Measurements from ENCODE around the gene KIF7. TPM values are rescaled to one million over a fixed set of nuclear protein-coding genes. Genes with fewer than 3 reads are reported as not detected.

KIF7 gene
- 10.4 and 18.7 TPM in 2 replicates for total RNA-seq

DNA sequence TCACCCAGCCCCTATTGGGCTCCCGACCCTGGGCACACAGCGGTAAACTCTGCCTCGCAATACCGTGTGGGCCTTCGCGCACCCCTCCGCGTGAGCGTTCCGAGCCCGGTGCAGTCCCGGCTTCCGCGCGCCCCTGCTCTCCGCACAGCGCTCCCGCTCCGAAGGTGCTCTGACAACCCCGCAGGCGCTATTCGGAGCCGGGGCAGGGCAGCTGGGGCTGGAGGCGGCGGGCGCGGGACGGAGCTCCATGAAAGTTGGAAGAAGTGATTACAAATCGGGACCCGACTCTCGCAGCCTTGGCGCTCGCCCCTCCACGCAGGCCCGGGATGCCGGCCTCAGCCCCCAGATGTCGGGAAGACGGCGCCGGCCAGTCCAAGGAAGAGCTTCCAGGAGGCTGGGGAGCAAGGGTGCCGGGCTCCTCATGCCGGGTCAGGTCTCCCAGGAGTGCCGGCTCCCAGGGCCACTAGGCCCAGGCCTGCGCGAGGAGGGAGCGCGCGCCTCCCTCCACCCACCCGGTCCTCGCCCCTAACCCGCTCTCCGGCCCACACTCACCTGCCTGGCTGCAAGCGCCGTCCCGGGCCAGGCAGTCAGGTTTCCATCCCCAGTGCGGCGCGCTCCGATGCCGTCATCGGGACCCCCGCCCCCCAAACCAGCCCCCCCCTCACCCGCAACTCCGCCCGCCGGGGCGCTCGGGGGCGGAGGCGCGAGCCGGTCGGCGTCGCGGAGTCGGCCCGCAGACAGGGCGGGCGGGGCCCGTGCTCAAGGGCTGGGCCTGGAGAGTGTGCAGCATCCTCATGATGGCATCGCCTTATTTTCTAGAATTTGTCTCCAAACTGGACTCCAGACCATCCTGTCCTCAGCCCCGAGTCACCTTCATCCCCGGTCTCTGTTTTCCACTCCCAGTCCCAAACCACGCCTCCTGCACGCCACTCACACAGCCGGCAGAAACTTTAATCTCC, at the start of gene KIF7:
Gene KIF7 (minus strand): TSS at position 621 of the 959 bp plus-strand sequence. CDS start 2,537 bp downstream, outside the sequence.

GRCh38 chr15:89690276-89691218, 35.3 kb upstream of the KIF7 start, which contains the start of the genes PEX11A and WDR93:
PEX11A (minus strand) TSS chr15:89690754; CDS start chr15:89690632, 122 bp downstream.
WDR93 (plus strand) TSS chr15:89690811; CDS start chr15:89701747, 10,936 bp downstream.

GRCh38 chr15:89679212-89679611, 23.9 kb upstream of the KIF7 start, which contains the start of gene PLIN1:
PLIN1 (minus strand) TSS chr15:89679367; CDS start chr15:89677489, 1,878 bp downstream.

Other genes with a start within 250 kb of the KIF7 start
- not detected in 2 replicates for gene RHCG, start 158.9 kb downstream of the KIF7 start, total RNA-seq
- 1.2 and 4.9 TPM in 2 replicates for gene TICRR, start 80.0 kb downstream of the KIF7 start, total RNA-seq
- 0.18 and 0.30 TPM in 2 replicates for gene PLIN1, start 23.9 kb upstream of the KIF7 start, total RNA-seq
- gene PEX11A, start 35.3 kb upstream of the KIF7 start, total RNA-seq = 5.8 and 8.0 TPM in 2 replicates
- gene WDR93, start 35.3 kb upstream of the KIF7 start, total RNA-seq = under 0.01 TPM in 1 of 2 replicates, not detected in the other
- under 0.01 and 0.09 TPM in 2 replicates for gene MESP1, start 95.8 kb upstream of the KIF7 start, total RNA-seq
- gene MESP2, start 120.9 kb upstream of the KIF7 start, total RNA-seq = 0.09 and 0.30 TPM in 2 replicates
- gene ANPEP, start 159.4 kb upstream of the KIF7 start, total RNA-seq = 30.0 and 200 TPM in 2 replicates
- gene AP3S2, start 238.5 kb upstream of the KIF7 start, total RNA-seq = 86.1 and 121 TPM in 2 replicates